NCI-H1105 treated with DMSO at 0.1 percent for 48 hours (cell line): ENCODE measurements around the gene SLC25A22.

ENCODE experiments used
- DNase-seq: peaks from one replicate; lab custom pipeline; 2025; lab: John Stamatoyannopoulos, UW

Gene SLC25A22

DNA sequence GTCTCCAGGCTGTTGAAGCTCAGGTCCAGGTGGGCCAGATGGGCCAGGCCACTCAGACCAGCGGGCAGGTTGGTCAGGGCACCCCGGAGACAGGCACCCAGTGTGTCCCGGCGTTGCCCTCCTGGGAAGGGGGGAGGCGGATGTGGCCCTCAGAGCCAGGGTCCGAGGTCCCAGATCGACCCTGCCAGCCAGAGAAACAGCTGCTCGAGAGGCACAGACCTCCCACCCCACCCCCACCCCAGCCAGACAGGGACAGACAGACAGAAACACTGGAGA, 5.3 kb upstream of the SLC25A22 start:
- DNase-seq, result no peak

DNA sequence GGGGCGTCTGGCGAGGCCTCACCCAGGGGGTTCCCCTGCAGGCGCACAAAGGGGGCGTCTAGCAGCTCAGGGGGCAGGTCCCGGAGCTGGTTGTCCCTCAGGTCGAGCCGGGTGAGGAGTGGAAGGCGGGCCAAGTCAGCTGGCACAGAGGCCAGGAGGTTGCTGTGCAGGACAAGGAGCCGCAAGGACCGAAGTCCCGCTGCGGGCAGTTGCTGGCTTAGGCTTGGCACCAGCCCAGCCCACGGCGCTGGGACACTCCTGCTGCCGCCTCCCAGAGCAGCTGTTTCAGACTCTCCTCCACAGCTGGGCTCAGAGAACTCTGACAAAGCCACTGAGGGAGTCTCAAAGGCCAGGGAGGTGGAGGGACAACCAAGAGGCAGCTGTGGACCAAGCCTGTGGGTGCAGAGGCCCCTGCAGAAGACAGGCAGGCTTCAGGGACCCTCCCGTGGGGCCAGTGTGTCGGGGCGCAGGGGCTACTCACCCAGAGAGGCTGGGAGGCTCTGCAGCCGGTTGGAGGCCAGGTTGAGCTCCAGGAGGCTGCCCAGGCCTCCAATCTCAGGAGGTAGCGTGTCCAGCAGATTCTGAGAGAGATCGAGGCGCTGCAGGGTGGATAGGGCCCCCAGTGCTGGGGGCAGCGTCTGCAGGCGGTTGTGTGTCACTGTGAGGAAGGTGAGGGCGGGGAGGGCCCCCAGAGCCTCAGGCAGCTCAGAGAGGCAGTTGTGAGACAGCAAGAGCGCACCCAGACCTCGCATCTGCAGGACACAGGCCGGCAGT, 4.8 kb upstream of the SLC25A22 start:
- DNase-seq, result no peak

DNA sequence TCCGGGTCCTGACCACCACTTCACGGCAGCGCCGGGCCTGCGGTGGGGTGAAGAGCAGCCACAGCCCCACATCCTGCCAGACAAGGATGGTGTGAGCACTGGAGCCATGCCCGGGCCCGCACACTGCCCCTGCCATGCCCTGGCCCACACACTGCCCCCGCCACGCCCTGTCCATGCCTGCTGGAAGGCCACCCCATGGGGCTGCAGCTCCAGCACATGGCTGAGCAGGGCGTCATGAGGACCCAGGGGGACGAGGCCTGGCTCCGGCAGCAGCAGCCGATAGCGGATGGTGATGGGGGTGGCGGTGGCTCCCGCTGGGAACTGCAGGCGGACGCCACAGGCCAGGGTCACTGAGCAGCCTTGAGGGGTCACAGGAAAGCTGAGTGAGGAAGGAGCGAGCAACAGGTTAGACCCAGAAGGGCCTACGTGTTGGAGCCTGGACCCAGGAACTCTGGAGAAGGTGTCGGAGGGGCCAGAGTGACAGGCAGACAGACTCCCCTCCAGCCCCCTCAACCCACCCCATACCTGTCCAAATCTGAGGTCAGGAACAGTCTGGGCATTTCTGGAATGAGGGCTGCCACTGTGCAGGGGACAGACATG, 4.0 kb upstream of the SLC25A22 start:
- no peak for DNase-seq

DNA sequence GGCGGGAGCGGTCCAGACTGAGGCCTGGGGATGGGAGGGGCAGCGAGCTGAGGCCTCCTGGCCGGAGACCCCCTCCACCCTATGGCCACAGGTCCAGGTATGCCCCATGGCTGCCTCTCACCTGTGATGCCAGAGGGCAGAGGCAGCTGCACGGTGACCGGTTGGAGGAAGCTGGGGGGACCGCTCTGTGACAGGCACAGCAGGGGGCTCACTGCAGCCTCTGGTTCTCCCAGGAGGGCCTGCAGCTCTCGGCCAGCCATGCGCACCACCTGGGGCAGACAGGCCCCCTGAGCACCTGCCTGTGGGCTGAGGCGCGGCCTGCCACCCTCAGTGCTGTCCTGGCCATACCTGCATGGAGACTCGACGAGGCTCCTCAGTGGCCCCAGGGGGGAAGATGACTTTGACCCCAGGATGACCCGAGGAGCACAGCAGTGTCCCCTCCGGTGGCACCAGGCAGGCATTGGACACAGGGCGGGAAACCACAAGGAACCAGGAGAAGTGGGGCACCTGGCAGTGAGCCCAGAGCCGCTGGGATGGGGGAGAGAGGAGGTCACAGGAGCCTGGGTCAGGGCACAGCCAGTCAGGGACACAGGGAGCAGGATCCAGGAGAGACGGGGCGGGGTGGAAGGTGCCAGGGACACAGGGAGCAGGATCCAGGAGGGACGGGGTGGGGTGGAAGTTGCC, 3.2 kb upstream of the SLC25A22 start:
- no peak for DNase-seq

DNA sequence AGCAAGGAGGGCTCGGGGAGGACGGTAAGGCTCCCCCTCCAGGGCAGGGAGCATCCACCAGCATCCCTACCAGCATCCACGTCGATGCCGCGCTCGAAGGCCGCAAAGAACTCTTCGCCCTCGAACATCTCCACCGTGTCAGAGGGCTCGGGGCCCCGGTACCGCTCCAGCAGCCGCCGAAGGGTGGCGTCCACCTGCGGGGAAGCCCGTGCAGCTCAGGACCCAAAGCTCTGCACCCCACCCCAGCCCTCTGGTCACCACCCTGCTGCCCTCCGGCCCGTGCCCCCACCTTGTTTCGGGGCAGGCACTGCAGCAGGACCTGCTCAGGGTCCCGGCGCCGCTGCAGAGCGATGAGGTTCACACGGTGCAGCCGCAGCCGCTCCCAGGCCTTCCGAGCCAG, 2.4 kb upstream of the SLC25A22 start:
- DNase-seq, result no peak

DNA sequence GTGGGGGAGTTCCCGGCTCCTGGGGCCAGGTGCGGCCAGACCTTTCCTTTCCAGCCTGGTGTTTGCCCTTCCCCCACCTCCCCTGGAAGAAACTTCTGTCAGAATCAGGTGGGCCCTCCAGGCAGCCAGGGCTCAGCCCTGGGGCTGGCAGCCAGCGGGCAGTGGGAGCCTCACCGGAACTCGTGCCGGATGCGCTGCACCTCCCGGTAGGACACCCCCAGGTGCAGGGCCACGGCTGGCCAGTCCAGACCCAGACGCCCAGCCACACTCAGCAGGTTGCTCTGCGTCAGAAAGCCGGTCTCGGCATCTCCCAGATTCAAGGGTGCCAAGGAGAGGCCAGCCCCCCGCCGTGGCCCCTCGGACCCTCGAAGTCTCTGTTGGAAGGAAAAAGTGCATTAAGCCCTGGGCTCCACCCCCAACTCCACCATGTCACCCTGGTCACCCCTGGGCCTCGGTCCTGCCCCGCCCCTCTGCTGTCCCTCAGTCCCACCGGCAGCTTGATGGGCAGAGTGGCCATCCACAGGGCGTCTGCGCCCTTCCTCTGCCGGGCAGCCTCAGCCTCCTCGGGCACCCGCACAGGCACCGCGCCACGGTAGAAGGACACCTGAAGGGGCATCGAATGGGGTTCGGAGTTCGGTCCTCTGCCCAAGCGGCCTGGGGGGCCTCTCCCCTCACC, 1.7 kb upstream of the SLC25A22 start:
- no peak for DNase-seq

DNA sequence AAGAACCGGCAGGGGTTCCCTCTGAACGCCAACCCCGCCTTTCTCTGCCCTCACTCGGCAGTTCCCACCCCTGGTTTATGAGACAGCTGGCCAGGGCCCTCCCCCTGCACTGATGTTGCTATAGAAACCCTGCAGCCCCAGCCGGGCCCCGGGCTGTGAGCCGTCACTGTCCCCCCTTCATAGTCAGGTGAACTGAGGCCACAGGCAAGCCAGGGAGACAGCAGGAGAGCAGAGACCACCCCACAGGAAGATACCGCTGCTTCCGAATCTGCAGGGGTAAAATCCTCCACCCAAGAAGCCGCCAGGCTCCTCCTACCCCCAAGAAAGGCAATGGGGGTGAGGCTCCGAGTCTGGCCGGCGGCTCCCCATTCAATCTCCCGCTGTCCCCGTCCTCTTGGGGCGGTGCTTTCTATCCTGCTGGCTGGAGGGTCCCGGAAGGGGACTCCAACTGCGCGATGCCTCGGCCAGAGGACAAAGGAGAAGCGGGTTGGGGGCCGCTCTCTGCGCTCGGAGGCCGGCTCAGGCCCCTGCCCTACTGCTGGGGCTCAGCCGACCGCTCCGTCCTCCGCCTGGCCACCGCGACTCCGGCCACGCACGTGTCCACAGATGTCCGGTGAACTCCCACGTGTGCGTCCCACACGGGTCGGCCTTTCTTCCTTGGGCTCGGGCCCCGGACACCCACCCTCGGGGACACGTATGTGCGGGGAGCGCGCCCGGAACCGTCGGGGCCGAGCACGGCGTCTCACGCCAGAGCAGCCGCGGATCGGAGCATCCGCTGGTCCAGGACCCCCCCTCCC, 587 bp downstream of the SLC25A22 start:
- peak; percentile 72 for DNase-seq

DNA sequence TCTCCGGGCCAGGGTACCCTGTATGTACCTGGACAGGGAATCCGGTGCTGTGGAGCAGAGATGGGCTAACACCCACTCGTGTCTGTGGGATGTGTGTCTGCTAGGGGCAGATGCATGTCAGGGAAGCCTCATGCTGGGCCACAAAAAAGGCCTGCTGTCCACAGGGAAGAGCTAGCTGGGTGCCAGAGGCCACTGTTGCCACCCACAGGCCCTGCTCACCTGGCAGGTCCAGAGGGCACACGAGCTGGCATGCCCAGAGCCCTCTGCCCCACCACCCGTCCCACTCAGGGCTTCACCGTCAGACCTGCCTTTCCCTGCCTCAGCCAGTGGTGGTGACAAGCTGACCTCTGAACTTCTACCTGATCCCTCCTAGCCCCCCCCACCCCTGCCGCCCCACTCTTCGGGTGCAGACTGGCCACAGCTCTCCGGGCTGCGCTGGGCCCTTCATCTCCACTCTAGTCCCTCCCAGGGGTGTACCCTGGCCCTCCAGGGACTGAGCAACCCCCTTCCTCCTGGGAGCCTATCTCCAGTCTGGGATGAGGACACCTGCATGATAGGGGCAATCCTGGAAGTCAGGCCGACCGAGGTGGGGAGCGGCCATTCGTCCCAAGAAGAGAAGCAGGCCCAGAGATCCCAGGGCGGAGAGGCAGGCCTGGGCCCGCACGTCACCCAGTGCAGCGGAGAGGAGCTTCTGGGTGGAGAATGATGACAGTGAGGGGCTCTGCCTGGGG, 1.4 kb downstream of the SLC25A22 start:
- no peak for DNase-seq

DNA sequence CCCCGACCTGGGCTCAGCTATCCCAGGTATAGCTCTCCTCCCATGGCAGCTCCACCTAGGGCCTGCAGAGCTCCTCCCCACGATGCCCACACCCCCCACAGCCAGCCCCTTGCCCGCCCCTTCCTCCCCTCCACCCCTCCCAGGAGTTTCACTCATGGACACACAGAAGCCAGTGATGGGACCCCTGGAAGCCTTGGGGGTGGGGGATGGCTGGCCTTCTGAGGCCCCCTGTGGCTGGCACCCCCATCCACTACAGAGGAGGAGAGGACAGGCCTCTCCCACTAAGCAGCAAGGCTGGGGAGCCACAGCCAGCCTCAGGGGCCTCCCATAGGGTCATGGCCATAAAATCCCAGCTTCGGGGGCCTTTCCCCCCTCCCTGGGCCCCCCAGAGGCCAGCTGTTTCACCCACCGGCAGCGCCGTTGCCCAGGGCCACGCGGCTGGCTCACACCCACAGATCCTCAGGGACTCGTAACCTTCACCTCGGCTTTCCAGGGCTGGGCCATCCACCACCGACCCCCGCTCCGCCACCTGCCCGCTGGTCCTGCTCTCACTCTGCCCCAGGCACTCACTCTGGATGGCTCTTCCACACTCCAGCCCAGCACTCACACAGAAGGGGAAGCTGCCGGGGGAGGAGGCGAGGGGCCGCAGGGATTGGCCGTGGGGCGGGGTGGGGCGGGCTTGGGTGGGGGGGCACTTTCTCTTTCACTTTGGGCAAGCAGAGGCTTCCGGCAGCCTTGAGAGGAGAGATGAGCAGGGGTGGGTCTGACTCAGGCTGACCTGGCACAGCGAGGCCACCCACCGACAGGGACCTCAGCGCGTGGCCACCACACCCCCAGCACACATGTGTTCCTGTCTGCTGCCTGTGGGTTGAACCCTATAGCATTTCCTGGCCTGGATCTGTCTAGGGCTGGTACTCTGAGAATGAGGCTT, 2.2 kb downstream of the SLC25A22 start:
- peak; percentile 37 for DNase-seq

DNA sequence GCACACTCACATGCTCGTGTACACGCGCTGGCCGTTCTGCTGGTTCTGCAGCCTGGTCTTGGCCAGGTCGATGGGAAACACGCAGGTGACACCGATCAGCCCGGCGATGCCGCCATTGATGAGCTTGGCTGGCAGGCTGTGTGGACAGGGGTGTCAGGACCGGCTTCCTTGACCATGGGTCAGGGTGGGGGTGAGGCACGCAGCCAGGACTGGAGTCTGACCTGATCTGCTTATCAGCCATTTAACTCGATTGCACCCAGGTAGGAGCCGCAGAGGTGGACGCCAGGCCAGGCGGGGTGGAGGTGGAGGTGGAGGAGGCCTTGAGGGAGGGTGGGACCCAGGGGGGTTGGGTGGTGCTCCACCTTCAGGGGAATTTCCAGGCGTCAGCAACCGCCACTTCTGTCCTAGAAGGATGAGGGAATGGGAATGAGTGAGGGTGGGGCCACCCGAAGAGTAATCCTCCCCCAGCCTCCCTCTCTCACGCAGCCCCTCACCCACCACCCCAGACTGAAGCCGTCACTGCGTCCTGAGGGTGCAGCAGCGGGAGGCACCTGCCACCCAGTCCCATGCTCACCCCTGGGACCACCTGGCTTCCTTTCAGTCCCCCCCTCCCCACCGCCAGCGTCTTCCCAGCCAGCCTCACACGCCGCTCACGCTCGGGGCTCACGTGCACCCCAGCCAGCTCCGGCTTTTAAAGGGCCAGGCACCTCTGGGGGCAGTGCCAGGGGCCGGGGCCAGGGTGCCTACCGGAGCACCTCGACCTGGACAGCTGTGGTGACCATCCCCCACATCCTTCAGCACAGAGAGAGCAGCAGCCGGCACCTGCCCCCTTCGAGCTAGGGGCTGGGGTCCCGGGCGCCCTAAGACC, 3.1 kb downstream of the SLC25A22 start:
- peak; percentile 26 for DNase-seq

DNA sequence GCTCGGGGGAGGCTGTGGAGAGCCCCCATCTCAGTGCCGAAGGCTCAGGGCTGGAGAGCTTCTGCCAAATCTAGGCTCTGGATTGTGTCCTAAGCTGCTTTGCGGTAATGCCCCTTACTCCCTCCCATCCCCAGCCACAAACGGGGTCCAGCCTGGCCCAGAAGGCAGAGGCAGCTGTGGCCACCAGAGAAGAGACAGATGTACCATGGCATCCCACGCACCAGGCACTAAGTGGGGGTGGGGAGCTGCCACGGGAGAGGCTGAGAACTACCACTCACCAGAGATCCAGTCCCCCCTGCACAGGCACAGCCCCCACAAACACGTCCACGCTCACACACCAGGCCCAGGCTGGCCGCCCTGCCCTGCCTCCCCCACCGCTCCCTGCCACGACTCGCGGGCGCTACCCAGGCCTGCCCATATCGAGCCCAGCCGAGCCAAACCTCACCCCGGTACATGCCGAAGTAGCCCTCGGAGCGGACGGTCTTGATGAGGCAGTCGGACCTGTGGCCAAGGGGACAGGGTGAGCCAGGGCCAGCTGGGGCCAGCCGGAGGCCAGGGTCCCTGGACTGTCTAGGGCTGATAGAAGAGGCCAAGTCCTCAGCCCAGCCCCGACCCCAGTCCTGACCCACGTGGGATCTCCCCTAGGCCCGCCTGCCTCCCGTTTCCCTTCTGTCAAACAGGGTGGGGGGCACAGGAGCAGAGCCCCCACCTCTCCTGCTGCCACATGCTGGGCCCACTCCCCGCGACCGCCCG, 3.9 kb downstream of the SLC25A22 start:
- DNase-seq, result no peak

DNA sequence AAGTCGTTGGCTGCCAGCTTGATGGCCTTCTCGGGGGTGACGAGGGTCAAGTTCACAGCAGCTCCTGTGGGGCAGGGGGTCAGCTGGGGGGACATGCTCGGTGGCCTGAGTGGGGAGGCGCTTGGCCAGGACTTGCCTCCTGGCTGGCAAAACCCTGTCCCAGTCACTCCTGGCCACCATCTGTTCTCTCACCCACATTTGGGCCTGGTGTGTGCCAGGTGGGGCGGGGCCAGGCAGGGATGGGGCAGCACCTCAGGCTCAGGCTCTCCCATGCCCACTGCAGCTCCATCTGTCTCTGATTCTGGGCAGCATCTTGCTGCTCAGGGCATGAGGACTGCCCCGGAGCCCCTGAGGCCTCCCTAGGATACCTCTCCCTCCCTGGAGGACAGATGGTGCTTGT, 4.5 kb downstream of the SLC25A22 start:
- no peak for DNase-seq

DNA sequence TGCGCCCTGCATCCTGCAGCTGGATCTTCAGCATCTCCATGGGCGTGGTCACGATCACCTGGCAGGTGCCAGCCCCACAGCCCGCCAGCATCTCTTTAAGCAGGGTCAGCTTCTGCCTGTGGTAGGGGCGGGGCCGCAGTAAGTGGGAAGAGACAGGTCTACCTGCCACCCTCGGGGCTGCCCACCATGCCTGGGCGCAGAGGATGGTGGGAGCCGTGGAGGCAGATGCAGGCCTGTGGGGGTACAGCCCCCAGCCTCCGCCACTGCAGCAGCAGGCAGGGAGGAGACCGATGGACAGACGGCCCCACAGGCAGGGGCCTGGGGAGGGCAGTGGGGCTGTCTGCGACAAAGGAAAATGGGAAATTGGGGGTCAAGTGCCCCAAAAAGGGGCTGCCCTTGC, 5.2 kb downstream of the SLC25A22 start:
- DNase-seq, result no peak

DNA sequence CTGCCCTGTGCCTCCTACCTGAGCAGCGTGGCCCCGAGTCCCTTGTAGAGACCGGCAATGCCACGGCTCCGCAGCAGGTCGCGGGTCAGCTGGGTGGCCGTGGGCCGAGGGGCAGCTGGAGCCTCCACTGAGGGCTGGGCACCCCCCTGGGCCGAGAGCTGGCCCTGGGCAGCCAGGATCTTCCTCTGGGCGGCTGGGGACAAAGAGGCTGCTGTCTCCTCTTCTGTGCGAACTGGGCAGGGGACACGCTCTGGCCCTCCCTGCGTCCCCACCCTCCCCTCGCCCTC, 5.6 kb downstream of the SLC25A22 start:
- no peak for DNase-seq

DNA sequence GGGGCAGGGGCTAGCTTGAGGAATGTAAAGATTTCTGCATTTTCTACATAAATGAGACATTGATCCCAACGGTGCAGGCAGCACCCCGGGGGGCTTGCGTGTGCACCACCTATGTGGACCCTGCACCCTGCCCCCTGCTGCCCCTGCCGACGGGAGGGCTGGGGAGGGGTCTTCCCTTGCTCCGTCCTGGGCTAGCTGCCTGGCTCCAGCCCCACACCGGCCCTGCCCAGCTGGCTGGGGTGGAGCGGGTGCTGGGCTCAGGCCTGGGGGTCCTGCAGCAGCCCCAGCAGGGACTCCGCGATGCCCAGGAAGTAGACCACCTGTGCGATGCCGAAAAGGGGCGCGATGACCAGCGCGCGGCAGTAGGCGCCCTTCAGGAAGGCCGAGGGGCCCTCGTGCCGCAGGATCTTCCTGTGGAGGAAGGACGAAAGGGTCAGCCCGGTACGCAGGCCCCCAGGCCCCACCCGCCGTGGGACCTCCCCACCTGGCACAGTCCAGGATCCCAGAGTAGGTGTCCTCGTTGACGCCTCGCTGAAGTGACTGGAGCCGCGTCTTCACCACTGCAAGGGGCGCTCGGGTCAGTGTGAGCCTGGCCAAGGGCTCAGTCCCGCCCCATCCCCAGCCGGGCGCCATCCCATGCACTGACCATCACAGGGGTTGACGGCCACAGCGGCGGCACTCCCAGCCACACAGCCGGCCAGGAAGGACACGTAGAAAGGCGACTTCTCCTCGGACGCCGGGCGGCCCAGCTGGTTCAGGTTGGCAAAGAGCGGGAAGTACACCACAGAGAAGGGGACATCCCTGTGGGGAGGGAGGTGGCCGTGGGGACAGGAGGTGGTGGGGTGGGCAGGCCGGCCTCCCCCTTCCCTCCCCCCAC, 6.2 kb downstream of the SLC25A22 start:
- no peak for DNase-seq

DNA sequence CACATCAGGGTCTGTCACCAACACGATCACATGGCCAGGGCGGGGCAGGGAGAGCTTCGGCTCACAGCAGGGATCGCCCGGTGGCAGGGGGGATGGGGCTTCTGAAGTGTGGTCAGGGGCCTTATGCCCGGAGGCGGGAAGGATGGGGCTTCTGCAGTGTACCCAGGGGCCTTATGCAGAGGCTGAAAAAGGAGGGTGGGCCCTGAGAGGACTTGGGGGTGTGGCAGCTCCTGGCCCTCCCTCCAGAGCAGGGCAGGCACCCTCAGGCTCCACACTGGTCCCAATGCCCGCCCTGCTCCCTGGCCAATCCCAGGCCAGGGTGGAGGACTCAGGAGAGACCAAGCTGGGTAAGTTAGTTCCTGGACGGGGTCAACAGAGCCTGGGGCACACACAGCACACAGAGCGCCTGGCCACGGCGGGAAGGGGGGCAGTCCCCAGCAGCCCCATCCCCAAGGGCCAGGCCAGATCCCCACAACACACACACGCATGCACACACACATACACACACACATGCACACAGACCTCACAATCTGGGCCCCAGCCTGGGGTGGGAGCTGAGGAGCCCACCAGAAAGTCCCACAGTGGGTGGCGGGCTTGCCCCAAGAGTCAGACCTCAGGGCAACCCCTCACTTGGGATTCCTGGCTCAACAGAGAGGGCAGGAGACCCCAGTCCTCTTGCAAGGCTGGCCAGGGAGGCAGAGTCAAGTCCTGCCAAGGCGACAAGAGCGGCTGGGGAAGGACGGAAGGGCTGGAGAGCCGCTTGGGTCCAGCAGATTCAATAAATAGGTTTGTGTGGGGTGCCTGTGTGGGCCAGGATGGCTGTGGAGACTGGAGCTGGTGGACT, 7.1 kb downstream of the SLC25A22 start:
- no peak for DNase-seq

DNA sequence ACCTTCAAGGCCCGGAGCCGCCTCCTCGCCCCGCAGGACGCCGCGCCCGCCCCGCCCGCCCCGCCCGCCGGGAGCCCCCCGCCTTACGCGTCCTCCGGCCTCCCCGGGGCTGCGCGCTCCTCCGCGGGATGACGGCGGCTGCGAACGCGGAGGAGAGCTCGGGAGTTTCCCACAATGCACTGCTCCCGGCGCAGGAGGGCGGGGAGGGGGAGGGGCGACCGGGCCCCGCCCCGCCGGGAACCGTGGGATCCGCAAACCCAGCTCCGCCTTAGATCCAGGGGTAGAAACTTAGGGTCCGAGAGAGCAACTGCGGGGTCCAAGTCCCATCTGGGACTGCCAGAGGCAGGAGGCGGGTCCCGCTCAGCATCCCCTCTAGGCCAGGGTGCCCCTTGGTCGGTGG, 8.1 kb downstream of the SLC25A22 start, which contains the start of gene CEND1:
Gene CEND1, minus strand, starts transcription at position 148 of the 400 bp plus-strand sequence. CDS start 1,514 bp downstream, outside the sequence.
- peak; percentile 48 for DNase-seq
